ENCODE measurements around the gene RP2. TPM values are rescaled to one million over a fixed set of nuclear protein-coding genes. Genes with fewer than 3 reads are reported as not detected.

Gene RP2
- total and polyA plus RNA-seq, 2 of the 8 experiments (the other 6 are each of a cell fraction or from before 2014, with no cell fraction given), result 2.2 to 6.9 TPM

- Histone ChIP-seq H2AFZ (ENCODE audit: low read length) (no peak overlapping the region), H3K4me1 (replicated peaks in 1 of 4; ENCODE audit: control insufficient read depth in 3 of 4, insufficient read depth in 4 of 4, low read length in 3 of 4) (no peaks in the 10 kb centered on the region), H2BK20ac (ENCODE audit: low read length) (no peak overlapping the region), H3K36me3 (ENCODE audit: control insufficient read depth in 2 of 4, insufficient read depth in 4 of 4, low read length in 3 of 4) (no peaks in the 10 kb centered on the region), H3K27ac (ENCODE audit: low read depth, low read length) (no peak overlapping the region), H4K5ac (ENCODE audit: insufficient read length, low read depth, low read length) (no peak overlapping the region), H3K23ac (ENCODE audit: insufficient read length) (no peak overlapping the region), H3K4ac (replicated peaks; ENCODE audit: insufficient read length, low read depth, low read length) (no peak overlapping the region), H4K8ac (ENCODE audit: extremely low read depth, insufficient read depth, low read length) (no peak overlapping the region), H3K9ac (replicated peaks in 1 of 4; ENCODE audit: extremely low read depth in 1 of 4, low read depth in 3 of 4, low read length in 3 of 4) (no peak overlapping the region), H2BK15ac (ENCODE audit: low read length) (no peak overlapping the region), H3K27me3 (replicated peaks in 1 of 4; ENCODE audit: control insufficient read depth in 3 of 4, extremely low read depth in 1 of 4, insufficient read depth in 3 of 4, low read length in 3 of 4) (no peaks in the 10 kb centered on the region), H3K18ac (ENCODE audit: extremely low read depth, low read length) (no peak overlapping the region), H3K14ac (ENCODE audit: insufficient read length) (no peak overlapping the region), H2AK5ac (ENCODE audit: low read depth, low read length) (no peak overlapping the region), H3K4me3 (ENCODE audit: extremely low read depth in 1 of 4, insufficient read depth in 2 of 4, low read depth in 3 of 4, low read length in 4 of 4) (no peak overlapping the region), H4K91ac (replicated peaks; ENCODE audit: insufficient read length, low read length) (no peak overlapping the region), H3K23me2 (ENCODE audit: low read depth, low read length) (no peaks in the 10 kb centered on the region; the same call in 1 of the 2 replicates), H2BK120ac (replicated peaks; ENCODE audit: low read depth, low read length) (no peak overlapping the region), H3K9me3 (ENCODE audit: insufficient read depth in 2 of 2, low read depth in 1 of 2, low read length in 1 of 2) (no peaks in the 10 kb centered on the region), H3K56ac (replicated peaks; ENCODE audit: insufficient read length, low read depth, low read length) (no peak overlapping the region), H3K79me2 (ENCODE audit: control insufficient read depth in 1 of 2, insufficient read depth in 2 of 2, low read length in 2 of 2) (no peaks in the 10 kb centered on the region), H3K4me2 (ENCODE audit: insufficient read depth in 1 of 2, low read depth in 2 of 2, low read length in 2 of 2) (no peak overlapping the region), H2BK12ac (ENCODE audit: low read depth, low read length) (no peak overlapping the region), H4K20me1 (replicated peaks in 1 of 2; ENCODE audit: control insufficient read depth in 1 of 2, insufficient read depth in 2 of 2, low read length in 2 of 2) (no peaks in the 10 kb centered on the region), H3K79me1 (ENCODE audit: low read depth, low read length) (no peaks in the 10 kb centered on the region), H2BK5ac (ENCODE audit: low read depth, low read length) (no peak overlapping the region)
- ChIA-PET POLR2A (ENCODE audit: partially characterized antibody) (no interaction called here), CTCF (ENCODE audit: partially characterized antibody) (no interaction called here)
- 84% methylated on average over 6 of the region's 6 CpGs; no CpG with 5 or more reads in 1 of the 2 experiments for WGBS, 2 experiments (ENCODE audit: extremely low coverage in 1 of 2, insufficient coverage in 1 of 2, insufficient read length in 1 of 2, insufficient replicate concordance in 2 of 2, low coverage in 1 of 2, low lambda C conversion rate in 2 of 2, missing lambda C conversion rate in 1 of 2)
- no peak for DNase-seq (ENCODE audit: low read depth in 1 of 2, low spot score in 2 of 2)
- FAIRE-seq, result no peak
- TF ChIP-seq SP4 (IDR thresholded peaks at IDR 0.05; ENCODE audit: low read length), result no peak
- no peak for TF ChIP-seq RXRA (IDR thresholded peaks at IDR 0.05; ENCODE audit: insufficient read depth, low read depth, low read length)
- TF ChIP-seq EP300 (IDR thresholded peaks at IDR 0.05; ENCODE audit: borderline replicate concordance in 1 of 2, low read depth in 2 of 2, low read length in 2 of 2), result no peak
- no peak for TF ChIP-seq CREB1 (IDR thresholded peaks at IDR 0.05)
- TF ChIP-seq KDM5A (IDR thresholded peaks at IDR 0.05; ENCODE audit: low read length), result no peak
- TF ChIP-seq E2F6 (IDR thresholded peaks at IDR 0.05), result no peak
- no peak for TF ChIP-seq NRF1 (IDR thresholded peaks at IDR 0.05; ENCODE audit: low read depth, low read length)
- TF ChIP-seq TAF7 (optimal IDR thresholded peaks at IDR 0.05; ENCODE audit: borderline replicate concordance, low read depth, low read length), result no peak
- TF ChIP-seq BRCA1 (IDR thresholded peaks at IDR 0.05; ENCODE audit: low read depth, low read length), result no peak
- TF ChIP-seq CHD2 (IDR thresholded peaks at IDR 0.05; ENCODE audit: low read length), result no peak
- no peak for TF ChIP-seq SAP30 (IDR thresholded peaks at IDR 0.05; ENCODE audit: insufficient read depth, insufficient replicate concordance, low read length)
- TF ChIP-seq KDM4A (IDR thresholded peaks at IDR 0.05; ENCODE audit: low read depth, low read length, severe bottlenecking), result no peak
- TF ChIP-seq POLR2AphosphoS5 (IDR thresholded peaks at IDR 0.05; ENCODE audit: low read depth, low read length), result no peak
- no peak for TF ChIP-seq SIX5 (IDR thresholded peaks at IDR 0.05; ENCODE audit: low read depth, low read length)
Measured at GRCh38 chrX:46831765-46832327, 5.0 kb upstream of the RP2 start.
